CD4-positive, alpha-beta T cell treated with Interleukin-4 for 1 hour (primary cell): ENCODE measurements around the gene SMTNL2.
"Not testable (repeated sequence)": the region's sequence is repeated elsewhere in the genome, so short reads cannot be mapped to it uniquely, and the experiment has no call there.

Experiments used
- DNase-seq, 2 donors: peaks; one replicate each; pipeline ENCODE4 v3.0.0-alpha.2; 2020 to 2022

The SMTNL2 gene

GRCh38 chr17:4560837-4561256, 23.5 kb upstream of the SMTNL2 start:
- DNase-seq, result no peak

GRCh38 chr17:4562015-4562969, 22.0 kb upstream of the SMTNL2 start:
- DNase-seq, result no peak

GRCh38 chr17:4565209-4566141, 18.9 kb upstream of the SMTNL2 start:
- DNase-seq, result peak; percentile 57 to 67

- peak; percentile 36 to 41 for DNase-seq
Measured at GRCh38 chr17:4566785-4567184, 17.5 kb upstream of the SMTNL2 start.

- no peak for DNase-seq
Measured at GRCh38 chr17:4569591-4569990, 14.7 kb upstream of the SMTNL2 start.

- no peak for DNase-seq
Measured at GRCh38 chr17:4572131-4572530, 12.2 kb upstream of the SMTNL2 start.

GRCh38 chr17:4573115-4573514, 11.2 kb upstream of the SMTNL2 start:
- no peak for DNase-seq

- DNase-seq, result peak; percentile 53 to 60
Measured at GRCh38 chr17:4573669-4574068, 10.7 kb upstream of the SMTNL2 start.

- no peak for DNase-seq
Measured at GRCh38 chr17:4574448-4575045, 9.8 kb upstream of the SMTNL2 start.

GRCh38 chr17:4576161-4576558, 8.2 kb upstream of the SMTNL2 start:
- DNase-seq, result no peak

GRCh38 chr17:4576729-4577322, 7.5 kb upstream of the SMTNL2 start:
- no peak for DNase-seq

- no peak for DNase-seq
Measured at GRCh38 chr17:4577386-4577993, 6.8 kb upstream of the SMTNL2 start.

GRCh38 chr17:4578349-4578748, 6.0 kb upstream of the SMTNL2 start:
- DNase-seq, result not testable (repeated sequence)

GRCh38 chr17:4579678-4580077, 4.7 kb upstream of the SMTNL2 start:
- DNase-seq, result no peak

- DNase-seq, result no peak
Measured at GRCh38 chr17:4580291-4580690, 4.0 kb upstream of the SMTNL2 start.

- no peak for DNase-seq
Measured at GRCh38 chr17:4582101-4582501, 2.2 kb upstream of the SMTNL2 start.

GRCh38 chr17:4582691-4583090, 1.6 kb upstream of the SMTNL2 start:
- no peak for DNase-seq

GRCh38 chr17:4583206-4583605, 1.1 kb upstream of the SMTNL2 start:
- DNase-seq, result no peak

GRCh38 chr17:4583782-4584100, 588 bp upstream of the SMTNL2 start:
- no peak for DNase-seq

- DNase-seq, result no peak
Measured at GRCh38 chr17:4584917-4585637, 748 bp downstream of the SMTNL2 start.

- no peak for DNase-seq
Measured at GRCh38 chr17:4585638-4585994, 1.3 kb downstream of the SMTNL2 start.

- DNase-seq, result no peak
Measured at GRCh38 chr17:4586043-4586442, 1.7 kb downstream of the SMTNL2 start.
